Neural progenitor cell (in vitro differentiated cells): ENCODE results near the gene OPRD1. TPM values are rescaled to one million over a fixed set of nuclear protein-coding genes. Genes with fewer than 3 reads are reported as not detected.

Source experiments
- DNase-seq: peaks from one replicate; pipeline ENCODE4 v3.0.0-alpha.2; 2016; ENCODE audit warnings: low spot score
- H2AFZ ChIP-seq: fragments of 200-600 bp; sonication (generic); replicated peaks from 2 replicates; pipeline ENCODE4 v1.6.1; 2016; ENCODE audit warnings: antibody characterized with exemption
- H3F3A ChIP-seq: fragments of 200-600 bp; sonication (generic); 2 replicates; pipeline ENCODE4 v1.6.1; 2016; ENCODE audit warnings: antibody characterized with exemption, low read depth
- H3K27ac ChIP-seq: fragments of 200-600 bp; sonication (generic); 2 replicates; pipeline ENCODE4 v1.5.1; 2016; ENCODE audit warnings: mild to moderate bottlenecking
- H3K27me3 ChIP-seq: fragments of 200-600 bp; sonication (generic); 2 replicates; pipeline ENCODE4 v1.6.1; 2016; ENCODE audit warnings: mild to moderate bottlenecking, moderate library complexity
- H3K36me3 ChIP-seq: fragments of 200-600 bp; sonication (generic); 2 replicates; pipeline ENCODE4 v1.5.1; 2016
- H3K4me1 ChIP-seq: fragments of 200-600 bp; sonication (generic); 2 replicates; pipeline ENCODE4 v1.6.1; 2016; ENCODE audit warnings: mixed run types
- H3K4me2 ChIP-seq: fragments of 200-600 bp; sonication (generic); 2 replicates; pipeline ENCODE4 v1.6.1; 2016
- H3K4me3 ChIP-seq: fragments of 200-600 bp; sonication (generic); 2 replicates; pipeline ENCODE4 v1.5.1; 2016
- H3K79me2 ChIP-seq: fragments of 200-600 bp; sonication (generic); 2 replicates; pipeline ENCODE4 v1.6.1; 2016; ENCODE audit warnings: low read depth
- H3K9ac ChIP-seq: fragments of 200-600 bp; sonication (generic); 2 replicates; pipeline ENCODE4 v1.6.1; 2016
- H3K9me3 ChIP-seq: fragments of 200-600 bp; sonication (generic); 2 replicates; pipeline ENCODE4 v1.5.1; 2016; ENCODE audit warnings: low read depth
- H4K20me1 ChIP-seq: fragments of 200-600 bp; sonication (generic); 2 replicates; pipeline ENCODE4 v1.6.1; 2016; ENCODE audit warnings: low read depth
- H3K27ac Mint-ChIP-seq: 3 replicates; pipeline ENCODE4 v1.8.0; 2021; ENCODE audit warnings: mixed read lengths
- H3K27me3 Mint-ChIP-seq: 2 replicates; pipeline ENCODE4 v1.8.0; 2022; ENCODE audit warnings: low read depth, mild to moderate bottlenecking, inconsistent platforms, moderate library complexity, mixed read lengths; ENCODE audit not compliant: insufficient read depth
- H3K36me3 Mint-ChIP-seq: 3 replicates; pipeline ENCODE4 v1.8.0; 2021; ENCODE audit warnings: mixed read lengths
- H3K4me1 Mint-ChIP-seq: 3 replicates; pipeline ENCODE4 v1.8.0; 2021; ENCODE audit warnings: mixed read lengths
- H3K4me3 Mint-ChIP-seq: 3 replicates; pipeline ENCODE4 v1.8.0; 2021; ENCODE audit warnings: mild to moderate bottlenecking, moderate library complexity, mixed read lengths
- H3K9me3 Mint-ChIP-seq: 3 replicates; pipeline ENCODE4 v1.8.0; 2020; ENCODE audit warnings: mixed read lengths
- CTCF ChIP-seq: fragments of 200-600 bp; sonication (generic); IDR thresholded peaks from 2 replicates; pipeline ENCODE4 v1.5.1; 2017; ENCODE audit warnings: antibody characterized with exemption, mild to moderate bottlenecking
- EZH2 ChIP-seq: fragments of 200-600 bp; sonication (generic); IDR thresholded peaks from 2 replicates; pipeline ENCODE4 v1.6.1; 2017; ENCODE audit warnings: antibody characterized with exemption, mild to moderate bottlenecking, moderate library complexity
- EZH2phosphoT487 ChIP-seq: fragments of 200-600 bp; sonication (generic); IDR thresholded peaks from 2 replicates; pipeline ENCODE4 v1.6.1; 2017; ENCODE audit warnings: antibody characterized with exemption
- total RNA-seq: library from RNA; depleted of rRNA; stranded (reverse); fragments of >200 nt; gene quantifications from 2 replicates; pipeline ENCODE4 v1.2.3, GENCODE V29; 2015; ENCODE audit warnings: low replicate concordance

Gene OPRD1
- total RNA-seq, 1 donor from 2014 or later: 0.37 TPM

- H3K27ac ChIP-seq: no peak overlapping the region
- peak; percentile 43 for DNase-seq
- H3K4me3 ChIP-seq: no peak overlapping the region
- peak overlapping the region; percentile 68 for H2AFZ ChIP-seq
- Mint-ChIP-seq H3K27ac (no peak overlapping the region), H3K9me3 (no peaks in the 10 kb centered on the region), H3K27me3 (peaks cover 5% of the 10 kb centered on the region), H3K36me3 (no peaks in the 10 kb centered on the region), H3K4me1 (peaks cover 18% of the 10 kb centered on the region), H3K4me3 (no peak overlapping the region)
- H4K20me1 ChIP-seq: no peaks in the 10 kb centered on the region
- peaks cover 6% of the 10 kb centered on the region for H3F3A ChIP-seq
- no peak overlapping the region for H3K4me2 ChIP-seq
- peak; percentile 40 for TF ChIP-seq CTCF
- TF ChIP-seq EZH2: no peak
- no peak for TF ChIP-seq EZH2phosphoT487
- no peaks in the 10 kb centered on the region for H3K79me2 ChIP-seq
- no peaks in the 10 kb centered on the region for H3K9me3 ChIP-seq
- H3K4me1 ChIP-seq: peaks cover 5% of the 10 kb centered on the region
- H3K36me3 ChIP-seq: no peaks in the 10 kb centered on the region
- H3K27me3 ChIP-seq: no peaks in the 10 kb centered on the region
- H3K9ac ChIP-seq: no peak overlapping the region
Observed at GRCh38 chr1:28796352-28797211, 15.4 kb upstream of the OPRD1 start.

- H3K27me3 ChIP-seq: no peaks in the 10 kb centered on the region
- Mint-ChIP-seq H3K9me3 (peaks cover 10% of the 10 kb centered on the region), H3K36me3 (no peaks in the 10 kb centered on the region), H3K27ac (peak overlapping the region; percentile 83), H3K4me3 (peak overlapping the region; percentile 43), H3K27me3 (peaks cover 11% of the 10 kb centered on the region), H3K4me1 (peaks cover 39% of the 10 kb centered on the region)
- no peaks in the 10 kb centered on the region for H3K79me2 ChIP-seq
- peaks cover 12% of the 10 kb centered on the region for H3F3A ChIP-seq
- TF ChIP-seq EZH2 (no peak), EZH2phosphoT487 (no peak), CTCF (no peak)
- H3K9ac ChIP-seq: no peak overlapping the region
- no peak overlapping the region for H3K4me2 ChIP-seq
- DNase-seq: no peak
- no peak overlapping the region for H3K27ac ChIP-seq
- H3K9me3 ChIP-seq: no peaks in the 10 kb centered on the region
- H3K4me1 ChIP-seq: peaks cover 12% of the 10 kb centered on the region
- H3K36me3 ChIP-seq: no peaks in the 10 kb centered on the region
- no peak overlapping the region for H3K4me3 ChIP-seq
- H2AFZ ChIP-seq: peak overlapping the region; percentile 79
- no peaks in the 10 kb centered on the region for H4K20me1 ChIP-seq
Observed at GRCh38 chr1:28800324-28800723, 11.6 kb upstream of the OPRD1 start.

GRCh38 chr1:28801461-28801860 is 10.5 kb upstream of the OPRD1 start:
- DNase-seq: no peak
- H3K4me1 Mint-ChIP-seq: peaks cover 41% of the 10 kb centered on the region
- peaks cover 10% of the 10 kb centered on the region for H3K9me3 Mint-ChIP-seq

More at GRCh38 chr1:28801461-28801860, 10.5 kb upstream of the OPRD1 start:
- Histone ChIP-seq H3F3A (peaks cover 9% of the 10 kb centered on the region), H3K9me3 (no peaks in the 10 kb centered on the region), H3K4me1 (peaks cover 12% of the 10 kb centered on the region), H4K20me1 (no peaks in the 10 kb centered on the region), H2AFZ (no peak overlapping the region), H3K9ac (no peak overlapping the region), H3K79me2 (no peaks in the 10 kb centered on the region), H3K4me3 (no peak overlapping the region), H3K36me3 (no peaks in the 10 kb centered on the region), H3K27ac (no peak overlapping the region), H3K27me3 (no peaks in the 10 kb centered on the region), H3K4me2 (no peak overlapping the region)
- no peak overlapping the region for H3K27ac Mint-ChIP-seq
- no peaks in the 10 kb centered on the region for H3K36me3 Mint-ChIP-seq
- peaks cover 10% of the 10 kb centered on the region for H3K27me3 Mint-ChIP-seq
- TF ChIP-seq EZH2phosphoT487 (no peak), CTCF (no peak), EZH2 (no peak)
- H3K4me3 Mint-ChIP-seq: no peak overlapping the region
